Ishikawa (cell line): Measurements from ENCODE around the gene PPP1R17.

Source experiments
- CEBPB ChIP-seq: IDR thresholded peaks from 2 replicates; pipeline ENCODE4 v1.6.1; 2012
- CREB1 ChIP-seq: IDR thresholded peaks from 2 replicates; pipeline ENCODE4 v1.6.1; 2012; ENCODE audit warnings: low read depth
- EGR1 ChIP-seq: IDR thresholded peaks from 2 replicates; pipeline ENCODE4 v1.6.1; 2012
- EP300 ChIP-seq: IDR thresholded peaks from 2 replicates; pipeline ENCODE4 v1.6.1; 2012; ENCODE audit warnings: borderline replicate concordance
- FOXM1 ChIP-seq: IDR thresholded peaks from 2 replicates; pipeline ENCODE4 v1.6.1; 2012; ENCODE audit warnings: low read depth, borderline replicate concordance
- NFIC ChIP-seq: IDR thresholded peaks from 2 replicates; pipeline ENCODE4 v1.6.1; 2012
- RAD21 ChIP-seq: IDR thresholded peaks from 2 replicates; pipeline ENCODE4 v1.6.1; 2012; ENCODE audit warnings: low read depth
- TAF1 ChIP-seq: IDR thresholded peaks from 2 replicates; pipeline ENCODE4 v1.6.1; 2012; ENCODE audit warnings: low read depth, mild to moderate bottlenecking
- TCF12 ChIP-seq: IDR thresholded peaks from 2 replicates; pipeline ENCODE4 v1.6.1; 2012; ENCODE audit warnings: low read depth
- TEAD4 ChIP-seq: IDR thresholded peaks from 2 replicates; pipeline ENCODE4 v1.6.1; 2012
- USF1 ChIP-seq: IDR thresholded peaks from 2 replicates; pipeline ENCODE4 v1.6.1; 2012
- YY1 ChIP-seq: IDR thresholded peaks from 2 replicates; pipeline ENCODE4 v1.6.1; 2012; ENCODE audit warnings: low read depth
- ZBTB7A ChIP-seq: IDR thresholded peaks from 2 replicates; pipeline ENCODE4 v1.6.1; 2012; ENCODE audit warnings: low read depth
- TF ChIP-seq, protein P1 (sequence below): IDR thresholded peaks from 2 replicates; pipeline ENCODE4 v1.6.1; 2012
- TF ChIP-seq, protein P2 (sequence below): IDR thresholded peaks from 2 replicates; pipeline ENCODE4 v1.6.1; 2012; ENCODE audit warnings: low read depth, mild to moderate bottlenecking

Gene PPP1R17

DNA sequence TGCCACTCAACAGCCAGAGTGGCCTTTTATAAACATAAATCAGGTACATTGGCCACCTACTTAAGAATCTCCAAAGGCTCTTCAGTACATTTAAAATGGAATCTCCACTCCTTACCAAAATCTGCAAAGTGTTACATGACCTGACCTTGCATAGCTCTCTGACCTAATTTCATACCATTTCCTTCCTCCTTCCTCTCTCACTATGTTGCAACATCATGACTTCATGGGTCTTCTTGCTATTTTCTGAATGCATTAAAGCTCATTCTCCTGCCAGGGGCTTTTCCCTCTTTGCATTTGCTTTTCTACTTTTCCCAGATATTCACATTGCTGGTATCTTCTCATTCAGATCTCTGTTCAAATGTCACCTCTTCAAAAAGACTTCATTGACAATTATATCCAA, 22.1 kb upstream of the PPP1R17 start:
- TF ChIP-seq USF1 (no peak), ZBTB7A (no peak), TCF12 (no peak), EP300 (no peak)
- TF ChIP-seq, protein P1, sequence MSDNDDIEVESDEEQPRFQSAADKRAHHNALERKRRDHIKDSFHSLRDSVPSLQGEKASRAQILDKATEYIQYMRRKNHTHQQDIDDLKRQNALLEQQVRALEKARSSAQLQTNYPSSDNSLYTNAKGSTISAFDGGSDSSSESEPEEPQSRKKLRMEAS, result no peak

DNA sequence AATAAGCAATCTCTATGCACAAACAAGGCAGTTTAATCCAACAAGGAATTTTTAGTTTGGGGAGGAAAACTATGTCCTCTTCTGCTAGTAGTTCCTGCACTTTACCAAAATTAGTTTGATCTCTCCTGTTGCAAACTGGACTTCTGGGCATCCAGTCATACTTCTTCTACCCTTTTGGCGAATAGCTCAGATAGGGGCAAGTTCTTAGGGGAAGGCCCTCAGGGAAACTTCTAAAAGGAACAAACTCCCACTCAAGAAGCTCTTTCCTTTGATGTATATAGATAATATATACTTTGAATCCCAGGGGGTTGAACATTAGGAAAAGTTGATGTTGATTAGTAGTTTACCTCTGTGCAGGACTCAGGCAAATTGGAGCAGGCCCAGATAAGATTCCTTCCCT, 21.5 kb upstream of the PPP1R17 start:
- no peak for TF ChIP-seq RAD21
- no peak for TF ChIP-seq YY1
- TF ChIP-seq CEBPB, result no peak
- TF ChIP-seq CREB1, result no peak
- no peak for TF ChIP-seq USF1
- TF ChIP-seq TEAD4, result no peak
- TF ChIP-seq EP300, result no peak
- TF ChIP-seq TCF12, result no peak
- TF ChIP-seq NFIC, result no peak
- TF ChIP-seq, protein P2, sequence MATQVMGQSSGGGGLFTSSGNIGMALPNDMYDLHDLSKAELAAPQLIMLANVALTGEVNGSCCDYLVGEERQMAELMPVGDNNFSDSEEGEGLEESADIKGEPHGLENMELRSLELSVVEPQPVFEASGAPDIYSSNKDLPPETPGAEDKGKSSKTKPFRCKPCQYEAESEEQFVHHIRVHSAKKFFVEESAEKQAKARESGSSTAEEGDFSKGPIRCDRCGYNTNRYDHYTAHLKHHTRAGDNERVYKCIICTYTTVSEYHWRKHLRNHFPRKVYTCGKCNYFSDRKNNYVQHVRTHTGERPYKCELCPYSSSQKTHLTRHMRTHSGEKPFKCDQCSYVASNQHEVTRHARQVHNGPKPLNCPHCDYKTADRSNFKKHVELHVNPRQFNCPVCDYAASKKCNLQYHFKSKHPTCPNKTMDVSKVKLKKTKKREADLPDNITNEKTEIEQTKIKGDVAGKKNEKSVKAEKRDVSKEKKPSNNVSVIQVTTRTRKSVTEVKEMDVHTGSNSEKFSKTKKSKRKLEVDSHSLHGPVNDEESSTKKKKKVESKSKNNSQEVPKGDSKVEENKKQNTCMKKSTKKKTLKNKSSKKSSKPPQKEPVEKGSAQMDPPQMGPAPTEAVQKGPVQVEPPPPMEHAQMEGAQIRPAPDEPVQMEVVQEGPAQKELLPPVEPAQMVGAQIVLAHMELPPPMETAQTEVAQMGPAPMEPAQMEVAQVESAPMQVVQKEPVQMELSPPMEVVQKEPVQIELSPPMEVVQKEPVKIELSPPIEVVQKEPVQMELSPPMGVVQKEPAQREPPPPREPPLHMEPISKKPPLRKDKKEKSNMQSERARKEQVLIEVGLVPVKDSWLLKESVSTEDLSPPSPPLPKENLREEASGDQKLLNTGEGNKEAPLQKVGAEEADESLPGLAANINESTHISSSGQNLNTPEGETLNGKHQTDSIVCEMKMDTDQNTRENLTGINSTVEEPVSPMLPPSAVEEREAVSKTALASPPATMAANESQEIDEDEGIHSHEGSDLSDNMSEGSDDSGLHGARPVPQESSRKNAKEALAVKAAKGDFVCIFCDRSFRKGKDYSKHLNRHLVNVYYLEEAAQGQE, result no peak
- TF ChIP-seq, protein P1, result no peak
- TF ChIP-seq TAF1, result no peak
- TF ChIP-seq ZBTB7A, result no peak
- TF ChIP-seq FOXM1, result no peak
- no peak for TF ChIP-seq EGR1

DNA sequence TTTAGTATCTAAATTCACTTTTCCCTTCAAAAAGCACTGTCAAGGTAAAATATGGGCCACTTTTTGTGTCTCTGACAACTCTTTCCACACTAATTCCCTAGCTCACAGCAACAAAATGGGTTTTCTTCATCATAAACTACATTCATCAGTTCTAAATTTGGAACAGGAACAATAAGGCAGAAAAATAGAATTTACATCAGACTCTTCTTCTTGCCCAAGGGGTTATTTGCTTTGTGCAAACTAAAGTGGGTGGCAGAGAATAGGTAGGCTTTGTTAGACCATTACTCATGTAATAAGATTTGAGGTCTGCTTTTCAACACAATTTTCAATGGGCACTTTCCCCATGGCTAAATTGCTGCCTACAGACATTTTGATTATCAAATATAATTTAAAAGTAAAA, 17.6 kb upstream of the PPP1R17 start:
- TF ChIP-seq, protein P1, result no peak
- TF ChIP-seq NFIC (no peak), CREB1 (no peak), TAF1 (no peak), TCF12 (no peak), USF1 (no peak), YY1 (no peak), EGR1 (no peak), ZBTB7A (no peak)
- TF ChIP-seq, protein P2, result no peak

DNA sequence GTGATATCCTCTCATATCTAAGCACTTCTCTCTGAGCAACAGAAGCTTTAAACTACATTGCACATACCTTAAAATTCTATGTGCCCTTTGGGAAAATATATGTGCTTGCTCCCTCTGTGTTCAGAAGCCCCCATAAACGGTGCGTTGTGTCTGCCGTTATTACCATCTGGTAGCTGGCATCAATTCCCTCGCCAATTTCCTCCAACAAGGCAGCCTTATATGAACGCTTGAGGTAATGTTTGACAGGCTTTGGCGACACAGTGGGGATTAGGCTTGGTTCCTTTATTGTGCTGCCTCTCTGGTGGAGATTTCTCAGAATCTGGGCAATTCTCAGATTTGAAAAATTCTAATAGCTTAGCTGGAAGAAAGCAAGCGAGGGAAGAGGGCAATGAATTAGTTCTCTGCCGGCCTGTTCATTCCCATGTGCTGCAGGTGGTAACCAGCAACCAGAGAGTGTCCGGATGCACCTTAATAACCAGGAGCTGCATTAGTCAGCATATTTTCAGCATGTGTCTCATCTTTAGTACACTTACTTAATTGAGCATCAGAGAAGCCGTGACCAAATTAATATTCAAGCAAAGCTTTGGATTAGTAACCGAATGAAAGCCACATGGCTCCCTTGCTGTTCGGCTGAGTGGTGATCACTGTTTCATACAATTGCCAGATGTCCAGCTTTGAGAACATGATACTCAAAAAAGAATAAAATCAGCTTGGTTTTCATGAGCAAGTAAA, 7.3 kb upstream of the PPP1R17 start:
- TF ChIP-seq YY1 (no peak), TAF1 (no peak), FOXM1 (no peak), EGR1 (no peak), USF1 (no peak), TCF12 (no peak), ZBTB7A (no peak), TEAD4 (no peak), CREB1 (no peak), RAD21 (no peak), NFIC (no peak), CEBPB (no peak), EP300 (no peak)
- TF ChIP-seq, protein P1, result no peak
- TF ChIP-seq, protein P2, result no peak
